GM21737 (cell line): ENCODE data around the gene SLC16A4.
A peak's percentile ranks its signal among the peaks of the same experiment; 100 is the strongest.

Experiments
- ATAC-seq: cut with Tn5 transposase; IDR thresholded peaks from one replicate; pipeline ENCODE4 v1.9.1; 2021; ENCODE audit warnings: mild to moderate bottlenecking, moderate library complexity; ENCODE audit not compliant: unreplicated experiment

SLC16A4 gene

GRCh38 chr1:110361856-110362255 is 29.0 kb downstream of the SLC16A4 start:
- ATAC-seq: no peak

DNA sequence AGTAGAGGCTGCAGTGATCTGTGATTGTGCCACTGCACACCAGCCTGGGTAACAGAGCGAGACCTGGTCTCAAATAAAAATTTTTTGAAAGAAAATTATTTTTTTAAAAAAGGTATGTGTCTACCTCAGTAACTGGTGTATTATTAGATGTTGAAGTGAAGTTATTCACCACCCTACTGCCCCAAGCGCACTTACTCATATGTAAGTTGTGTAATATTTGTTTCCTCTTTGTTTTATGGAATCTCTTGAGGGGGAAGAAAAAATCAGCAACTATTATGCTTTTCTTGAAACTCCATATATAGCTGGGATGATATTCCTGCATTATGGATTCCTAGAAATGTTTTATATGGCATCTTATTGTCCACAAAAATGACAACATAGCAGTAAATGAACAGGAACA is 30.4 kb downstream of the SLC16A4 start:
- ATAC-seq: no peak

DNA sequence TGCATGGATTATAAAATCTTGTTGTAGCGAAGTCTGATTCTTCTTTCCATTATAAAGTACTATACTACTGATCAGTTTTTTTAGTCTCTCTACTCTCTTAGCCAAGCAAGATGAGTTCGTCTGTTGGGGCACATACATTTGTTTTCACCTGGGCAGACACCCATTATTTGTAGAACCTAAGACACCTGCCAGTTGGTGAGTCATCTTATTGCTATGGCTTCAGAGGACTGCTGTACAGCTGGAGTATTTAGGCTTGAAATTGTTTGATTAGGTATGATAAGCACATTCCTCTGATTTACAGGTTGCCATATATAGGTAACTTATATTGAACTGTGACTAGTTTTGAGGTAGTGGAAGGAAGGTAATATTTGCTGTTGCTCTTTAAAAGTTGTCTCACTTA is 34.4 kb downstream of the SLC16A4 start:
- ATAC-seq: no peak

GRCh38 chr1:110355321-110355720 is 35.5 kb downstream of the SLC16A4 start:
- ATAC-seq: no peak

DNA sequence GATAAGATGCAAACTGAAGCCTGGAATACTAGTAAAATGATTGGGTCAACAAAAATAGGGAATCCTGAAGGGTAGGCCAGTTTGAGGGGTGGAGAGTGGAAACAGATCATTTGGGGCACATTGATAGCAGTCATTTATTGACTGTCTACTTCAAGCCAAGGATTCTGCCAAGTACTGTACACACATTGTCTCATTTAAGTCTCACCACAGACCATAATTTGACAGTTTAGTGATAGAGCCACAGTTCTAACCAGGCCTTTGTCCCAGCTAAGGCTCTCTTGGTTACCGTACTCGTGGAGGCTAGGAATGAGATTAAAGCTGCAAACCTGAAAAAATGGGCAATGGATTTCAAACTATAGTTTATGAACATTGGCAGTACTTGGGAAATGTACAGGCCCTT is 40.5 kb downstream of the SLC16A4 start:
- no peak for ATAC-seq

- ATAC-seq: no peak
Measured at GRCh38 chr1:110348771-110349170, 42.1 kb downstream of the SLC16A4 start.

- no peak for ATAC-seq
Measured at GRCh38 chr1:110348050-110348449, 42.8 kb downstream of the SLC16A4 start.

DNA sequence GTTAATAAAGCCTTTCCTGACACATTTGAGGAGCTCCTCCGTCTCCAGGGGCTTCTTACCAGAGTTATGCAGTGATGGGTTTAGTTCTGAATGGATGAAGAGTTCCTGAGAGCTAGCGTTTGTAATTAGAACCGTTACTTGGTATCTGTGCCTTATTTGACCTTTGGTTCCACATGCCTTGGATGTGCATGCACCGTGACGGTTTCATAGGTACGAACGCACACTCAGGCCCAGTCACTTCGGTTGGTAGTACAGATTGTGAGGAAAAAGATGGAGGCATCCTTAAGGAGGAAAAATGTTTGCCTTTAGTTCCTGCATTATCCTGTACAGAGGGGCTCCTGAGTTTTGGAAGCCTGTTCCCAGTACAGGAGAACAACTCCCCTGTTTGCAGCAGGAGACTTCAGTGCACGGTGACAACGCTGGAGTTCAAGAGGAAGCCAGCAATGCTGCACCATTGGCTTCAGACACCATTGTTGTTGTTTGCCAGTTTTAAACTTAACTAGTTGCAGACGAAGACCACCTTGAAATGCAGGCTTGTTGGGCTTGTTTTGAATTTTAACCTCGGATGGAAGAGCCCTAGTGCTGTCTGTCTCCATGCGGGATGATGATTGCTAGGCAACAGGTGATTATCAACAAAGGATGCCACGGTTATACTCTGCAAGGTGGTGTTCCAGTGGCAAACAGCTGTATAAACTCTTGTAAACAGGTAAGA is 43.5 kb downstream of the SLC16A4 start:
- no peak for ATAC-seq

GRCh38 chr1:110346690-110347089 is 44.1 kb downstream of the SLC16A4 start:
- ATAC-seq: no peak

- no peak for ATAC-seq
Measured at GRCh38 chr1:110345480-110345879, 45.3 kb downstream of the SLC16A4 start.

DNA sequence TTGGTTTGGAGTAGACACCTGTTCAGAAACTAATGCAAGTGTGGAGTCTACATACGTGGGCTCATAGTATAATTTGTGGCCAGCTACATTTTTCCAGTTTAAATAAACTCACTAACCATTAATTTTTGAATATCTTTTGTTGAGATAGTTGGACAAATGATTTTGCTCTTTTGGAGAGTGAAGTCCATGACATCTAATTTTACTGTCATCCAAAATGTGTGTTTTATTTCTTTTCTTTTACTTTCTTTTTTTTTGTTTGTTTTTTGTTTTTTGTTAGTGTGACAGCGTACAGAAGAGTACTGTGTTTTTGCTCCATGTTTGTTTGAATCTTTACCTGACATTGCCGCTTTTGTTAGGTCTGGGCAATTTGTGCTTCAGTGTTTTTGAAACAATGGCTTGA is 46.7 kb downstream of the SLC16A4 start:
- no peak for ATAC-seq

GRCh38 chr1:110343249-110343648 is 47.6 kb downstream of the SLC16A4 start:
- no peak for ATAC-seq

DNA sequence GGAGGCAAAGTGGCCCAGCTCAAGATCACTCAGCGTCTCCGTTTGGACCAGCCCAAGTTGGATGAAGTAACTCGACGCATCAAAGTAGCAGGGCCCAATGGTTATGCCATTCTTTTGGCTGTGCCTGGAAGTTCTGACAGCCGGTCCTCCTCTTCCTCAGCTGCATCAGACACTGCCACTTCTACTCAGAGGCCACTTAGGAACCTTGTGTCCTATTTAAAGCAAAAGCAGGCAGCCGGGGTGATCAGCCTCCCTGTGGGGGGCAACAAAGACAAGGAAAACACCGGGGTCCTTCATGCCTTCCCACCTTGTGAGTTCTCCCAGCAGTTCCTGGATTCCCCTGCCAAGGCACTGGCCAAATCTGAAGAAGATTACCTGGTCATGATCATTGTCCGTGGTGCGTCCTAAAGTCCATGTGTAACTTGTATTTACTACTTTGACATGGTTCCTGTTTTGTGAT is 48.9 kb downstream of the SLC16A4 start:
- ATAC-seq: no peak

- no peak for ATAC-seq
Measured at GRCh38 chr1:110341146-110341871, 49.5 kb downstream of the SLC16A4 start.

GRCh38 chr1:110340207-110340468 is 50.7 kb downstream of the SLC16A4 start:
- no peak for ATAC-seq

- ATAC-seq: peak; percentile 1
Measured at GRCh38 chr1:110339407-110340206, 51.2 kb downstream of the SLC16A4 start.

GRCh38 chr1:110338886-110339406 is 51.9 kb downstream of the SLC16A4 start, which contains the start of gene RBM15:
Gene RBM15 (plus strand): TSS chr1:110339377. CDS start chr1:110339406, 29 bp downstream.
- ATAC-seq: peak; percentile 64

- peak; percentile 61 for ATAC-seq
Measured at GRCh38 chr1:110338309-110338885, 52.4 kb downstream of the SLC16A4 start.

DNA sequence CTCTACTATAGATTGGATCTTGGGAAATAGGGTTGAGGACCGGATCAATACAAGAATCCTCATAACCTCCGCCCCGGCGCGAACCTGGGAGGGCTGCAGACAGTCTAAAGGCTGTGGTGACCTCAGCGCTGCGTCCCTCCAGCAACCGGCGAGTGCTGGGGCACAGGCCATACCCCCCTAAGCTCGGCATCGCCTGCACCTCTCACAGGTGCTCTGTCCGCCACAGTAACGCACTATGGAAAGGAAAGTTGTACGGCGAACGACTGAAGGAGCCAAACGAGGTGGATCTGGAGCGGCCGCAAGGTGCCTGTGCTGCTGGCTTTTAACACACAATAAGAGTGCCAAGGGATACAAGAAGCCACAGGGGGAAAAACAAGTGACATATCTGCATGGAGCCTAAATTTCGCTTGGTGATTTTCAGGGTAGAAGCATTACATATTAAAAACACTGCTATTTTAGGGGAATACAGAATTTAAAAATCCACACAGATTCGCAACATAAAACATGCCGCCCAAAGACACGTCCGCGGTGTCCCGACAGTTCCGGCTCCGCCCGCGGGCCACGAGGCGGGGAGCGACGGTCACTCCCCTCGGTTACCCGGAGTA is 53.0 kb downstream of the SLC16A4 start:
- no peak for ATAC-seq

DNA sequence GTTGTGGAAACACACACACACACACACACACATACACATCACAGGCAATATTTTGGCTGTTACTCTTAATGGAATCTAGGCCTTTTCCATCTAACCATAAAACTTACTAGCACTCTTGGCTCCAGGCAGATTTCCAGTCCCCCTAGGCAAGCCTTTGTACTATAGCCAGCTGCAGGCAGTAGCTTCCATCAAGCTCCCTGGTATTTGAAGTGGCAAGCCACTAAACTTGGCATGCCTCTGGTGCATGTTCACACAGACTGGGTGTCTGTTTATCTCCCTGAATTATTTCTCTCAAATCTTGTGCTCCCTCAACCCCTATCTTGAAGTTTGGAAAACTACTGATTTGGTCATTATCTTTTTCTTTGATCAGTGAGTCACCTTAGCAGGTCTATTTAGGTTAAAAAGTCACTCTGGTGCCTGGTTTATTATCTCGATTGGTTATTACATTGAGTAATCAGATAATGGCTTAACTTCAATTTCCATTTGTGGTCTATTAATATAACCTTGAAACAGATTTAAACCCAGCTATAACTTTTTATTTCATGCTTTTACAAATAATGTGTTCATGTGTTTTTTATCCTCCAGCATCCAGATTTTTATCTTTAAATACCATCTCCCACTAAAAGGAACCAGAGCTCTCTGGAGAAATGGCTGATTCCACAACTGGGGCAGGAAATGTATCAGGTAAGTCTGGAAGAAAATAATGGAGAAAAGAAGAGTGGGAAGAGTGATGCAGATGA is 54.4 kb downstream of the SLC16A4 start:
- no peak for ATAC-seq
